CD4-positive, alpha-beta memory T cell (primary cell): ENCODE results near the gene STK38. TPM values are rescaled to one million over a fixed set of nuclear protein-coding genes. Genes with fewer than 3 reads are reported as not detected.
A peak's percentile ranks its signal among the peaks of the same experiment; 100 is the strongest.
"Not testable (repeated sequence)": the region's sequence is repeated elsewhere in the genome, so short reads cannot be mapped to it uniquely, and the experiment has no call there.

Experiments used
- CTCF ChIA-PET: fragments of 350-600 bp; sonication (Branson Sonifier 250); formaldehyde crosslinking; loops from one replicate; lab custom pipeline; 2021; ENCODE audit warnings: inconsistent platforms; ENCODE audit not compliant: partially characterized antibody; lab: Charles Lee
- POLR2A ChIA-PET: fragments of 350-600 bp; sonication (Branson Sonifier 250); formaldehyde crosslinking; loops from one replicate; lab custom pipeline; 2021; ENCODE audit not compliant: partially characterized antibody; lab: Charles Lee
- DNase-seq, 5 donors: peaks; one replicate each; pipeline versions ENCODE4 v3.0.0 to v3.0.0-alpha.2; 2020 to 2022; ENCODE audit warnings: mixed read lengths in 1 of 5
- H3K27ac ChIP-seq: one replicate; pipeline ENCODE4 v1.7.0; 2013; ENCODE audit warnings: low read depth, low read length
- H3K27me3 ChIP-seq: 2 replicates; pipeline ENCODE4 v1.7.0; 2013; ENCODE audit warnings: mild to moderate bottlenecking, low read length, moderate library complexity; ENCODE audit not compliant: insufficient read depth
- H3K36me3 ChIP-seq: 2 replicates; pipeline ENCODE4 v1.7.0; 2013; ENCODE audit warnings: mild to moderate bottlenecking, low read length, moderate library complexity; ENCODE audit not compliant: insufficient read depth
- H3K4me1 ChIP-seq: 2 replicates; pipeline ENCODE4 v1.7.0; 2013; ENCODE audit warnings: mild to moderate bottlenecking, low read length, moderate library complexity; ENCODE audit not compliant: insufficient read depth
- H3K4me3 ChIP-seq, 2 donors: one replicate each; pipeline ENCODE4 v1.7.0; 2013; ENCODE audit warnings: low read length in 2 of 2, mild to moderate bottlenecking in 1 of 2
- H3K9me3 ChIP-seq, 2 donors: one replicate each; pipeline ENCODE4 v1.7.0; 2013; ENCODE audit warnings: low read length in 2 of 2, control low read depth in 1 of 2; ENCODE audit not compliant: control insufficient read depth in 1 of 2
- H3K27ac Mint-ChIP-seq, 7 donors: one replicate each; pipeline ENCODE4 v1.8.0; 2020 to 2021; ENCODE audit warnings: mixed read lengths in 7 of 7, mild to moderate bottlenecking in 6 of 7, inconsistent platforms in 3 of 7, moderate library complexity in 3 of 7
- H3K27me3 Mint-ChIP-seq, 2 donors: one replicate each; pipeline ENCODE4 v1.8.0; 2020 to 2021; ENCODE audit warnings: mixed read lengths in 2 of 2
- H3K36me3 Mint-ChIP-seq, 2 donors: one replicate each; pipeline ENCODE4 v1.8.0; 2020 to 2021; ENCODE audit warnings: mixed read lengths in 2 of 2, inconsistent platforms in 1 of 2, mild to moderate bottlenecking in 1 of 2
- H3K4me1 Mint-ChIP-seq, 4 donors: one replicate each; pipeline ENCODE4 v1.8.0; 2020 to 2021; ENCODE audit warnings: mixed read lengths in 4 of 4, mild to moderate bottlenecking in 1 of 4
- H3K4me3 Mint-ChIP-seq, 8 donors: one replicate each; pipeline ENCODE4 v1.8.0; 2020 to 2021; ENCODE audit warnings: mixed read lengths in 8 of 8, mild to moderate bottlenecking in 7 of 8, moderate library complexity in 6 of 8, inconsistent platforms in 3 of 8
- H3K9me3 Mint-ChIP-seq, 8 donors: one replicate each; pipeline ENCODE4 v1.8.0; 2020 to 2021; ENCODE audit warnings: mixed read lengths in 8 of 8, mild to moderate bottlenecking in 5 of 8, inconsistent platforms in 3 of 8, moderate library complexity in 1 of 8
- intact Hi-C: fragments of 100-400 bp; cut with micrococcal nuclease; formaldehyde crosslinking; loops from one replicate; pipeline ENCODE4 v1.15.1; 2023
- polyA plus RNA-seq, 2 donors: library from polyadenylated mRNA; unstranded; fragments of 300-500 nt; fragmentation: Illumina TruSeq; gene quantifications; one replicate each; pipeline ENCODE4 v1.2.3, GENCODE V29; 2021
- total RNA-seq, 2 experiments: library from RNA; stranded (reverse); gene quantifications; one replicate each; pipeline ENCODE4 v1.2.3, GENCODE V29; 2021

Gene STK38
- total and polyA plus RNA-seq, 4 experiments from 2014 or later = 54.3 to 190 (median 155) TPM

DNA sequence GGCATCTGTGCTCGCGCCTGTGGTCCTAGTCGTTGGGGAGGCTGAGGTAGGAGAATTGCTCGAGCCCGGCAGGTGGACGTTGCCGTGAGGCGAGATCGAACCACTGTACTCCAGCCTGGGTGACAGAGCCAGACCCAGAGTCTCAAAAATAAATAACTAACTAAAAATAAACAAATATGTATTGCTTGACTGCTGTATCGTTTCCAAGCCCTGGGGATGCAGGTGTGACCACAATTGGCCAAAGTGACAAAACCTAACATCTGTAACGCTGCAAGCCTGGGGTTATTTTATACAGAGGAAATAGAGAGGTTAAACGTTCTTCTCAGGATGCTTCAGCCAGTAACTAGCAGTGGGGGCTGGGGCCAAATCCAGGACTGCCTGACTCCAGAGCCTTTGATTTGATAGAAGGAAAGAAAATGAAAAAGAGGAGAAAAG, 45.0 kb upstream of the STK38 start:
- ChIA-PET CTCF (interaction anchor here (0.7 to 1.1 kb wide), 2 partner anchors 10 to 48 kb away, joined by 3 read pairs; no protein-coding TSS in a partner anchor), POLR2A (interaction anchor here (0.6 to 12.4 kb wide), 9 partner anchors 11 to 135 kb away, joined by 3 to 214 read pairs (median 4); partner anchors contain the start of gene STK38)
- intact Hi-C loops = no loop called here
- peak overlapping the region; percentile 69 to 83 (median 76) for H3K4me3 Mint-ChIP-seq
- no peaks in the 10 kb centered on the region for H3K27me3 ChIP-seq
- peaks cover 0 to 15% (median 0%) of the 10 kb centered on the region in 8 donors for H3K9me3 Mint-ChIP-seq
- peak overlapping the region; percentile 50 for H3K27ac ChIP-seq
- peaks cover 27 to 30% of the 10 kb centered on the region in 2 donors for H3K36me3 Mint-ChIP-seq
- H3K36me3 ChIP-seq = peaks cover 7% of the 10 kb centered on the region
- H3K4me1 Mint-ChIP-seq = peaks cover 7 to 40% (median 21%) of the 10 kb centered on the region in 4 donors
- peaks cover 26% of the 10 kb centered on the region for H3K4me1 ChIP-seq
- H3K9me3 ChIP-seq = no peaks in the 10 kb centered on the region
- peak in 1 of 5 donors; percentile 4 for DNase-seq
- peak overlapping the region; percentile 95 to 98 (median 97) for H3K27ac Mint-ChIP-seq
- no peak overlapping the region for H3K4me3 ChIP-seq
- no peaks in the 10 kb centered on the region for H3K27me3 Mint-ChIP-seq

DNA sequence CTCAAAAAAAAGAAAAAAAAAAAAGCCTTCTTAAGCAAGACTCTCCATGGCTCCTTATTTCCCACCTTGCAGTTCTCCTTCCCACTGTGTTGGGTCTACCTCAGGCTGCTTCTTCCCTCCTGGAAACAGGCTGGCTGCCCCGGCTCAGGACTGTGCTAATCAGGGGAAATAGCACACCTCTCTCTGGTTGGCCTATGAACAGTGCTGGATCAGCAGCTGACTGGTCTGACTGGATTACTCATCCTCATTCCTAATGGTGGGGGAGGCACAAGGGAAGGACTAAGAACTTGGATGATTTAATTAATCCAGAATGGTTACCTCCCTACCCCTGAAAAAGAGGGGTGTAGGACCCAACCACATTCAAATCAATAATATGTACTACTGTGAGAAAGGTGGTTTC, 43.0 kb upstream of the STK38 start:
- H3K4me1 ChIP-seq = peaks cover 20% of the 10 kb centered on the region
- H3K4me3 ChIP-seq = no peak overlapping the region
- no peak overlapping the region for H3K27ac ChIP-seq
- intact Hi-C loops = no loop called here
- H3K9me3 ChIP-seq = no peaks in the 10 kb centered on the region
- Mint-ChIP-seq H3K27me3 (no peaks in the 10 kb centered on the region), H3K4me3 (no peak overlapping the region), H3K27ac (peak overlapping the region in 2 of 7 donors; percentile 25 to 60), H3K9me3 (peaks cover 0 to 10% (median 0%) of the 10 kb centered on the region in 8 donors), H3K36me3 (peaks cover 9 to 11% of the 10 kb centered on the region in 2 donors), H3K4me1 (peaks cover 7 to 27% (median 16%) of the 10 kb centered on the region in 4 donors)
- no peak for DNase-seq
- H3K27me3 ChIP-seq = no peaks in the 10 kb centered on the region
- no peaks in the 10 kb centered on the region for H3K36me3 ChIP-seq
- ChIA-PET CTCF (no interaction called here), POLR2A (interaction anchor here (0.7 kb wide), 1 partner anchor 55 kb away, joined by 3 read pairs; no protein-coding TSS in a partner anchor)

DNA sequence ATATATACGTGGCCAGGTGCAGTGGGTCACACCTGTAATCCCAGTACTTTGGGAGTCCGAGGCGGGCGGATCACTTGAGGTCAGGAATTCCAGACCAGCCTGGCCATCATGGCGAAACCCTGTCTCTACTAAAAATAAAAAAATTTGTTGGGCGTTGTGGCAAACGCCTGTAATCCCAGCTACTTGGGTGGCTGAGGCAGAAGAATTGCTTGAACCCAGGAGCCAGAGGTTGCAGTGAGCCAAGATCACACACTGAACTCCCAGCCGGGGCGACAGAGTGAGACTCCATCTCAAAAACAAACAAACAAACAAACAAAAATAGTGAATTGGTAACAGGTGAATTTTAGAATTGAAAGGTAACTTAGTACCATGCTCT, 41.7 kb upstream of the STK38 start:
- H3K27ac ChIP-seq, H3K36me3 ChIP-seq, H3K36me3 Mint-ChIP-seq, H3K4me3 ChIP-seq, H3K27me3 Mint-ChIP-seq, H3K9me3 Mint-ChIP-seq, H3K9me3 ChIP-seq, H3K4me3 Mint-ChIP-seq, intact Hi-C loops, H3K27me3 ChIP-seq, H3K27ac Mint-ChIP-seq, DNase-seq, POLR2A ChIA-PET: not testable (repeated sequence)
- CTCF ChIA-PET = interaction anchor here (1.0 kb wide), 1 partner anchor 19 kb away, joined by 3 read pairs; no protein-coding TSS in a partner anchor
- peaks cover 7 to 25% (median 15%) of the 10 kb centered on the region in 4 donors for H3K4me1 Mint-ChIP-seq
- peaks cover 20% of the 10 kb centered on the region for H3K4me1 ChIP-seq

DNA sequence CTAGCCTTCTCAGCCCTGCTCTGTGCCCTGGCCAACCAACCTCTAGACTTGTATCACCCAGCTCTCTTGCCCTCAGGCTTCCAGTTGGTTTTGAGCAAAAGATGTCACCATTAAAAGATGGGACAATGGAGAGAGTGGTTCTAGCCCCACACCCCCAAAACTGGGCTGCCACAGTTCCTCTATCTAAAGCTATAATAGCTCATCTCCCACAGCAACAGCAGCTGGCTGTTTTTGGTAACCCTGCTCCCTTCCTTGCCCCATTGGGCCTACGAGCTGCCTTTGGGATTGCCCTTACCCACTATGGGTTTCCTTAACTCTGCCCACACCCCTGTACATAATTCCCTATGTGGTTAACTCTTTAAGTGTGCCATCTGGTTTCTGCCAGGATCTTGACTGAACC, 39.3 kb upstream of the STK38 start:
- CTCF ChIA-PET = interaction anchor here (1.2 to 1.9 kb wide), 3 partner anchors 12 to 163 kb away, joined by 3 to 5 read pairs (median 4); no protein-coding TSS in a partner anchor
- no peaks in the 10 kb centered on the region for H3K27me3 Mint-ChIP-seq

DNA sequence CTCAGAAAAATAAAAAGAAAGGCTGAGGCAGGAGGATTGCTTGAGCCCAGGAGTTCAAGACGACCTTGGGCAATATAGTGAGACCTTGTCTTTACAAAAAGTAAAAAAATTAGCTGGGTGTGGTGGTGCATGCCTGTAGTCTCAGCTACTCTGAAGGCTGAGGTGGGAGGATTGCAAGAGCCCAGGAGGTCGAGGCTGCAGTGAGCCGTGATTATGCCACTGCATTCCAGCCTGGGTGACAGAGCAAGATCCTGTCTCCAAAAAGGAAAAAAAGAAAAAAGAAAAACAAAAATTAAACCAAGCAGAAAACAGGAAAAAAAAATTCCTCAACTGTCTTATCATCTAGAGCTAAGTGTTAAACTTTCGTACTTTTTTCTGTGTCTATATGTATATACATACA, 34.4 kb upstream of the STK38 start:
- H3K9me3 ChIP-seq = no peaks in the 10 kb centered on the region
- no peak for DNase-seq
- H3K27ac ChIP-seq = no peak overlapping the region
- H3K27me3 ChIP-seq = no peaks in the 10 kb centered on the region
- peak overlapping the region in 1 of 7 donors; percentile 6 for H3K27ac Mint-ChIP-seq
- ChIA-PET POLR2A (interaction anchor here (1.0 kb wide), 1 partner anchor 12 kb away, joined by 3 read pairs; the partner anchor contains the start of gene SRSF3), CTCF (interaction anchor here (0.6 to 1.3 kb wide), 4 partner anchors 33 to 538 kb away, joined by 3 to 5 read pairs (median 3); no protein-coding TSS in a partner anchor)
- H3K4me3 Mint-ChIP-seq = peak overlapping the region in 2 of 8 donors; percentile 10 to 57
- H3K9me3 Mint-ChIP-seq = no peaks in the 10 kb centered on the region
- no peaks in the 10 kb centered on the region for H3K36me3 Mint-ChIP-seq
- no peak overlapping the region for H3K4me3 ChIP-seq
- H3K36me3 ChIP-seq = no peaks in the 10 kb centered on the region
- intact Hi-C loops = no loop called here
- H3K4me1 ChIP-seq = no peaks in the 10 kb centered on the region
- no peaks in the 10 kb centered on the region for H3K27me3 Mint-ChIP-seq
- H3K4me1 Mint-ChIP-seq = peaks cover 4 to 10% (median 7%) of the 10 kb centered on the region in 4 donors

More for the DNA sequence above, 39.3 kb upstream of the STK38 start:
- no peaks in the 10 kb centered on the region for H3K36me3 ChIP-seq
- H3K9me3 Mint-ChIP-seq = no peaks in the 10 kb centered on the region
- H3K36me3 Mint-ChIP-seq = no peaks in the 10 kb centered on the region
- POLR2A ChIA-PET = interaction anchor here (0.5 to 1.0 kb wide), 2 partner anchors 8 to 10 kb away, joined by 3 to 4 read pairs; partner anchors contain the start of gene SRSF3
- H3K4me3 ChIP-seq = no peak overlapping the region
- no peak overlapping the region for H3K27ac Mint-ChIP-seq
- no peaks in the 10 kb centered on the region for H3K27me3 ChIP-seq
- H3K9me3 ChIP-seq = no peaks in the 10 kb centered on the region
- DNase-seq = no peak
- no peaks in the 10 kb centered on the region for H3K4me1 ChIP-seq
- H3K27ac ChIP-seq = no peak overlapping the region
- no peak overlapping the region for H3K4me3 Mint-ChIP-seq
- peaks cover 0 to 7% (median 4%) of the 10 kb centered on the region in 4 donors for H3K4me1 Mint-ChIP-seq
- intact Hi-C loops = no loop called here

DNA sequence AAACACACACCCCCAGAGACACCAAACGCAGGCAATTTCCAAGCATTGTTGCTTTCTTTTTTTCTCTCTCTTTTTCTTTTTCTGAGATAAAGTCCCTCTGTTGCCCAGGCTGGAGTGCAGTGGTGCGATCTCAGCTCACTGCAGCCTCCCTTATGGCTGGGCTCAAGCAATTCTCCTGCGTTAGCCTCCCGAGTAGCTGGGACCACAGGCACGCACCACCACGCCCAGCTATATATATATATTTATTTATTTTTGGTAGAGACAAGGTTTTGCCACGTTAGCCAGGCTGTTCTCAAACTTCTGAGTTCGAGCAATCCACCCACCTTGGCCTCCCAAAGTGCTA, 32.9 kb upstream of the STK38 start:
- H3K4me3 ChIP-seq = no peak overlapping the region
- Mint-ChIP-seq H3K27ac (no peak overlapping the region), H3K4me3 (no peak overlapping the region), H3K27me3 (no peaks in the 10 kb centered on the region), H3K36me3 (no peaks in the 10 kb centered on the region), H3K9me3 (no peaks in the 10 kb centered on the region), H3K4me1 (peaks cover 4 to 10% (median 7%) of the 10 kb centered on the region in 4 donors)
- intact Hi-C loops = no loop called here
- no peak overlapping the region for H3K27ac ChIP-seq
- ChIA-PET CTCF (interaction anchor here (0.6 to 2.7 kb wide), 22 partner anchors 10 to 179 kb away, joined by 3 to 25 read pairs (median 4); no protein-coding TSS in a partner anchor), POLR2A (interaction anchor here (0.6 to 1.8 kb wide), 3 partner anchors 16 to 34 kb away, joined by 3 to 5 read pairs (median 3); no protein-coding TSS in a partner anchor)
- no peaks in the 10 kb centered on the region for H3K4me1 ChIP-seq
- H3K9me3 ChIP-seq = no peaks in the 10 kb centered on the region
- no peaks in the 10 kb centered on the region for H3K27me3 ChIP-seq
- no peak for DNase-seq
- no peaks in the 10 kb centered on the region for H3K36me3 ChIP-seq

DNA sequence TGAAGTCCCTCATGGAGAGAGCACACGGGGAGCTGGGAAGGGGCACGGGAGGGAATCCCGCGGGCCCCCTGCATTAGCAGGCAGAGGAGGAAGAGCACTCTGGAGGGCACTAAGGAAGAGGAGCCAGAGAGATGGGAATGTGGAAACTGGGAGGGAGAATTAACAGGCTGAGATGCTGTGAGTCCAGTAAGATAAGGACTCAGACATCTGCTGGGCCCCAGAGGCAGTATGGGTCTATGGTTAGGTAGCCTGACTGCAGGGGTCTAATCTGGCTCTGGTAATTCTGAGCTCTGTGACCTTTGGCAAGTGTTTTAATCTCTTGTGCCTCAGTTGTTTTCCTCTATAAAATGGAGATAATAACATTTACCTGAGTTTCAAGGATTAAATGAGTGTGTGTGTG, 31.2 kb upstream of the STK38 start:
- Histone ChIP-seq H3K4me3 (no peak overlapping the region), H3K4me1 (no peaks in the 10 kb centered on the region), H3K27ac (no peak overlapping the region), H3K27me3 (no peaks in the 10 kb centered on the region), H3K36me3 (no peaks in the 10 kb centered on the region), H3K9me3 (no peaks in the 10 kb centered on the region)
- no peak for DNase-seq
- Mint-ChIP-seq H3K4me1 (peaks cover 4 to 10% (median 7%) of the 10 kb centered on the region in 4 donors), H3K27ac (peak overlapping the region in 4 of 7 donors; percentile 6 to 72 (median 50)), H3K36me3 (no peaks in the 10 kb centered on the region), H3K9me3 (no peaks in the 10 kb centered on the region), H3K4me3 (peak overlapping the region in 1 of 8 donors; percentile 1), H3K27me3 (no peaks in the 10 kb centered on the region)
- ChIA-PET CTCF (interaction anchor here (1.7 to 2.7 kb wide), 3 partner anchors 46 to 156 kb away, joined by 3 to 25 read pairs (median 22); no protein-coding TSS in a partner anchor), POLR2A (interaction anchor here (0.7 to 1.2 kb wide), 2 partner anchors 18 to 34 kb away, joined by 3 read pairs; no protein-coding TSS in a partner anchor)
- intact Hi-C loops = no loop called here
